Thymus (tissue), 11 donors: ENCODE results near the gene PRPF4. TPM values are rescaled to one million over a fixed set of nuclear protein-coding genes. Genes with fewer than 3 reads are reported as not detected.

Source experiments
- DNase-seq, 9 donors: peaks; one replicate each; pipeline ENCODE4 v3.0.0-alpha.2; 2013; ENCODE audit warnings: low spot score in 9 of 9, low read depth in 6 of 9, missing footprints in 1 of 9
- H3K27ac ChIP-seq, 2 donors: one replicate each; pipeline ENCODE4 v1.5.1; 2013; ENCODE audit warnings: control low read depth in 1 of 2, low read depth in 1 of 2, low read length in 1 of 2, mild to moderate bottlenecking in 1 of 2, moderate library complexity in 1 of 2
- H3K27me3 ChIP-seq, 2 donors: one replicate each; pipeline ENCODE4 v1.5.1; 2013; ENCODE audit warnings: low read length in 1 of 2; ENCODE audit not compliant: control insufficient read depth in 2 of 2, insufficient read depth in 1 of 2
- H3K36me3 ChIP-seq, 2 donors: one replicate each; pipeline ENCODE4 v1.5.1; 2013; ENCODE audit warnings: low read length in 1 of 2, mild to moderate bottlenecking in 1 of 2, moderate library complexity in 1 of 2; ENCODE audit not compliant: control insufficient read depth in 2 of 2, insufficient read depth in 2 of 2
- H3K4me1 ChIP-seq, 2 donors: one replicate each; pipeline ENCODE4 v1.5.1; 2013; ENCODE audit warnings: low read length in 2 of 2; ENCODE audit not compliant: control insufficient read depth in 2 of 2, insufficient read depth in 2 of 2
- H3K4me3 ChIP-seq, 2 donors: one replicate each; pipeline ENCODE4 v1.5.1; 2013; ENCODE audit warnings: low read length in 2 of 2, control low read depth in 1 of 2, mild to moderate bottlenecking in 1 of 2
- H3K9me3 ChIP-seq, 2 donors: one replicate each; pipeline ENCODE4 v1.5.1; 2013; ENCODE audit warnings: low read length in 1 of 2, mild to moderate bottlenecking in 1 of 2; ENCODE audit not compliant: control insufficient read depth in 2 of 2, insufficient read depth in 1 of 2
- WGBS: extraction: QIAGEN DNeasy Blood & Tissue Kit; methylation state at CpG from one replicate; pipeline ENCODE4 v1.1.7; 2013; 5-methylcytosine and 5-hydroxymethylcytosine counted together
- polyA plus RNA-seq: library from polyadenylated mRNA; stranded (reverse); fragments of 200-250 nt; gene quantifications from one replicate; pipeline ENCODE4 v1.2.3, GENCODE V29; 2013
- total RNA-seq: library from RNA; stranded (reverse); fragments of 120-200 nt; gene quantifications from one replicate; pipeline ENCODE4 v1.2.4, GENCODE V29; 2013
- donor health status: healthy.

PRPF4 gene
- total and polyA plus RNA-seq, 2 donors = 18.5 to 22.8 TPM

- H3K4me1 ChIP-seq = no peaks in the 10 kb centered on the region
- 96% methylated on average over 8 of the region's 8 CpGs for WGBS
- H3K27me3 ChIP-seq = no peaks in the 10 kb centered on the region
- no peaks in the 10 kb centered on the region for H3K36me3 ChIP-seq
- H3K4me3 ChIP-seq = no peak overlapping the region
- no peak for DNase-seq
- no peaks in the 10 kb centered on the region for H3K9me3 ChIP-seq
- H3K27ac ChIP-seq = no peak overlapping the region
Observed at GRCh38 chr9:113301548-113301947, 26.1 kb downstream of the PRPF4 start.

- Histone ChIP-seq H3K4me1 (no peaks in the 10 kb centered on the region), H3K36me3 (no peaks in the 10 kb centered on the region), H3K4me3 (no peak within 1 kb of the TSS), H3K9me3 (no peaks in the 10 kb centered on the region), H3K27ac (no peak within 1 kb of the TSS), H3K27me3 (no peaks in the 10 kb centered on the region)
- no peak for DNase-seq
- 91% methylated on average over 25 of the region's 25 CpGs for WGBS
Observed at GRCh38 chr9:113302792-113303418, 27.4 kb downstream of the PRPF4 start, which contains the start of gene RNF183. Gene RNF183, minus strand, starts transcription at chr9:113303376. Its CDS starts 5,192 bp downstream, at chr9:113298184.

GRCh38 chr9:113306566-113306965 lies 31.1 kb downstream of the PRPF4 start:
- no peak overlapping the region for H3K4me3 ChIP-seq
- DNase-seq = no peak
- no peaks in the 10 kb centered on the region for H3K27me3 ChIP-seq
- no peak overlapping the region for H3K27ac ChIP-seq
- H3K9me3 ChIP-seq = no peaks in the 10 kb centered on the region
- H3K4me1 ChIP-seq = no peaks in the 10 kb centered on the region
- 100% methylated on average over 1 of the region's 1 CpG for WGBS
- H3K36me3 ChIP-seq = no peaks in the 10 kb centered on the region

GRCh38 chr9:113307396-113307975 lies 32.0 kb downstream of the PRPF4 start:
- H3K4me3 ChIP-seq = no peak overlapping the region
- H3K4me1 ChIP-seq = no peaks in the 10 kb centered on the region
- no peak for DNase-seq
- 88% methylated on average over 8 of the region's 8 CpGs for WGBS
- H3K9me3 ChIP-seq = no peaks in the 10 kb centered on the region
- no peak overlapping the region for H3K27ac ChIP-seq
- no peaks in the 10 kb centered on the region for H3K36me3 ChIP-seq
- H3K27me3 ChIP-seq = no peaks in the 10 kb centered on the region

- Histone ChIP-seq H3K36me3 (no peaks in the 10 kb centered on the region), H3K27me3 (no peaks in the 10 kb centered on the region), H3K9me3 (no peaks in the 10 kb centered on the region), H3K4me1 (no peaks in the 10 kb centered on the region), H3K27ac (no peak overlapping the region), H3K4me3 (no peak overlapping the region)
- DNase-seq = peak in 5 of 9 donors; percentile 3 to 46 (median 22)
- 14% methylated on average over 2 of the region's 2 CpGs for WGBS
Observed at GRCh38 chr9:113309204-113309813, 33.9 kb downstream of the PRPF4 start.

- Histone ChIP-seq H3K9me3 (no peaks in the 10 kb centered on the region), H3K27ac (no peak overlapping the region), H3K36me3 (no peaks in the 10 kb centered on the region), H3K27me3 (no peaks in the 10 kb centered on the region), H3K4me1 (no peaks in the 10 kb centered on the region), H3K4me3 (no peak overlapping the region)
- no peak for DNase-seq
- WGBS = 97% methylated on average over 3 of the region's 3 CpGs
Observed at GRCh38 chr9:113310538-113310937, 35.1 kb downstream of the PRPF4 start.

- Histone ChIP-seq H3K9me3 (no peaks in the 10 kb centered on the region), H3K27ac (no peak overlapping the region), H3K4me3 (no peak overlapping the region), H3K27me3 (no peaks in the 10 kb centered on the region), H3K36me3 (no peaks in the 10 kb centered on the region), H3K4me1 (no peaks in the 10 kb centered on the region)
- WGBS = 95% methylated on average over 3 of the region's 3 CpGs
- DNase-seq = no peak
Observed at GRCh38 chr9:113311961-113312360, 36.5 kb downstream of the PRPF4 start.

GRCh38 chr9:113313261-113313660 lies 37.8 kb downstream of the PRPF4 start:
- no peaks in the 10 kb centered on the region for H3K27me3 ChIP-seq
- no peaks in the 10 kb centered on the region for H3K36me3 ChIP-seq
- DNase-seq = no peak
- no peak overlapping the region for H3K4me3 ChIP-seq
- no peaks in the 10 kb centered on the region for H3K4me1 ChIP-seq
- WGBS = 95% methylated on average over 5 of the region's 5 CpGs
- H3K27ac ChIP-seq = no peak overlapping the region
- H3K9me3 ChIP-seq = no peaks in the 10 kb centered on the region

- DNase-seq = no peak
- Histone ChIP-seq H3K4me1 (no peaks in the 10 kb centered on the region), H3K9me3 (no peaks in the 10 kb centered on the region), H3K27me3 (no peaks in the 10 kb centered on the region), H3K27ac (no peak overlapping the region), H3K4me3 (no peak overlapping the region), H3K36me3 (no peaks in the 10 kb centered on the region)
Observed at GRCh38 chr9:113315231-113315630, 39.8 kb downstream of the PRPF4 start.
